Measurements from ENCODE around the gene RAPGEF5. TPM values are rescaled to one million over a fixed set of nuclear protein-coding genes. Genes with fewer than 3 reads are reported as not detected.
A peak's percentile ranks its signal among the peaks of the same experiment; 100 is the strongest.

RAPGEF5 gene
- polyA plus RNA-seq, 2 donors, result 6.6 to 6.7 TPM

GRCh38 chr7:22338877-22339276, 18.1 kb downstream of the RAPGEF5 start:
- Histone ChIP-seq H3K36me3 (ENCODE audit: control insufficient read depth in 2 of 2, insufficient read depth in 2 of 2, low read length in 1 of 2) (peaks cover 0 to 2% of the 10 kb centered on the region in 2 donors), H3K4me1 (ENCODE audit: control insufficient read depth in 2 of 2, insufficient read depth in 2 of 2, low read length in 1 of 2) (peaks cover 3 to 9% of the 10 kb centered on the region in 2 donors), H3K27me3 (ENCODE audit: control insufficient read depth in 1 of 2, insufficient read depth in 2 of 2, low read length in 2 of 2) (no peaks in the 10 kb centered on the region), H3K4me3 (ENCODE audit: low read depth in 1 of 2, low read length in 2 of 2) (no peak overlapping the region), H3K9me3 (ENCODE audit: control insufficient read depth in 2 of 2, insufficient read depth in 1 of 2, low read depth in 1 of 2, low read length in 1 of 2) (no peaks in the 10 kb centered on the region), H3K27ac (ENCODE audit: low read depth in 2 of 2, low read length in 1 of 2) (no peak overlapping the region)
- 80 to 81% methylated on average over 7 of the region's 7 CpGs for WGBS, 2 donors

GRCh38 chr7:22338411-22338810, 18.5 kb downstream of the RAPGEF5 start:
- H3K27ac ChIP-seq (ENCODE audit: low read depth in 2 of 2, low read length in 1 of 2), result no peak overlapping the region
- peaks cover 0 to 2% of the 10 kb centered on the region in 2 donors for H3K36me3 ChIP-seq (ENCODE audit: control insufficient read depth in 2 of 2, insufficient read depth in 2 of 2, low read length in 1 of 2)
- WGBS, 2 donors, result 57 to 62% methylated on average over 2 of the region's 2 CpGs
- H3K4me3 ChIP-seq (ENCODE audit: low read depth in 1 of 2, low read length in 2 of 2), result no peak overlapping the region
- no peaks in the 10 kb centered on the region for H3K27me3 ChIP-seq (ENCODE audit: control insufficient read depth in 1 of 2, insufficient read depth in 2 of 2, low read length in 2 of 2)
- peaks cover 3 to 11% of the 10 kb centered on the region in 2 donors for H3K4me1 ChIP-seq (ENCODE audit: control insufficient read depth in 2 of 2, insufficient read depth in 2 of 2, low read length in 1 of 2)
- no peaks in the 10 kb centered on the region for H3K9me3 ChIP-seq (ENCODE audit: control insufficient read depth in 2 of 2, insufficient read depth in 1 of 2, low read depth in 1 of 2, low read length in 1 of 2)

- H3K27me3 ChIP-seq (ENCODE audit: control insufficient read depth in 1 of 2, insufficient read depth in 2 of 2, low read length in 2 of 2), result no peaks in the 10 kb centered on the region
- no peaks in the 10 kb centered on the region for H3K9me3 ChIP-seq (ENCODE audit: control insufficient read depth in 2 of 2, insufficient read depth in 1 of 2, low read depth in 1 of 2, low read length in 1 of 2)
- WGBS, 2 donors, result 45 to 48% methylated on average over 15 of the region's 15 CpGs
- peak overlapping the region; percentile 12 to 82 for H3K27ac ChIP-seq (ENCODE audit: low read depth in 2 of 2, low read length in 1 of 2)
- H3K4me1 ChIP-seq (ENCODE audit: control insufficient read depth in 2 of 2, insufficient read depth in 2 of 2, low read length in 1 of 2), result peaks cover 0 to 8% of the 10 kb centered on the region in 2 donors
- H3K36me3 ChIP-seq (ENCODE audit: control insufficient read depth in 2 of 2, insufficient read depth in 2 of 2, low read length in 1 of 2), result peaks cover 0 to 2% of the 10 kb centered on the region in 2 donors
- no peak overlapping the region for H3K4me3 ChIP-seq (ENCODE audit: low read depth in 1 of 2, low read length in 2 of 2)
These were observed 23.2 kb downstream of the RAPGEF5 start for GRCh38 chr7:22333680-22334141.

- Histone ChIP-seq H3K36me3 (ENCODE audit: control insufficient read depth in 2 of 2, insufficient read depth in 2 of 2, low read length in 1 of 2) (no peaks in the 10 kb centered on the region), H3K4me3 (ENCODE audit: low read depth in 1 of 2, low read length in 2 of 2) (no peak overlapping the region), H3K9me3 (ENCODE audit: control insufficient read depth in 2 of 2, insufficient read depth in 1 of 2, low read depth in 1 of 2, low read length in 1 of 2) (no peaks in the 10 kb centered on the region), H3K27me3 (ENCODE audit: control insufficient read depth in 1 of 2, insufficient read depth in 2 of 2, low read length in 2 of 2) (no peaks in the 10 kb centered on the region), H3K27ac (ENCODE audit: low read depth in 2 of 2, low read length in 1 of 2) (peak overlapping the region in 1 of 2 donors; percentile 36), H3K4me1 (ENCODE audit: control insufficient read depth in 2 of 2, insufficient read depth in 2 of 2, low read length in 1 of 2) (peaks cover 0 to 8% of the 10 kb centered on the region in 2 donors)
- 38 to 41% methylated on average over 3 of the region's 3 CpGs for WGBS, 2 donors
These were observed 24.5 kb downstream of the RAPGEF5 start for GRCh38 chr7:22332461-22332870.

- no peak overlapping the region for H3K4me3 ChIP-seq (ENCODE audit: low read depth in 1 of 2, low read length in 2 of 2)
- H3K27me3 ChIP-seq (ENCODE audit: control insufficient read depth in 1 of 2, insufficient read depth in 2 of 2, low read length in 2 of 2), result no peaks in the 10 kb centered on the region
- H3K36me3 ChIP-seq (ENCODE audit: control insufficient read depth in 2 of 2, insufficient read depth in 2 of 2, low read length in 1 of 2), result no peaks in the 10 kb centered on the region
- no peak overlapping the region for H3K27ac ChIP-seq (ENCODE audit: low read depth in 2 of 2, low read length in 1 of 2)
- peaks cover 0 to 8% of the 10 kb centered on the region in 2 donors for H3K4me1 ChIP-seq (ENCODE audit: control insufficient read depth in 2 of 2, insufficient read depth in 2 of 2, low read length in 1 of 2)
- WGBS, 2 donors, result 89 to 95% methylated on average over 1 of the region's 1 CpG
- H3K9me3 ChIP-seq (ENCODE audit: control insufficient read depth in 2 of 2, insufficient read depth in 1 of 2, low read depth in 1 of 2, low read length in 1 of 2), result no peaks in the 10 kb centered on the region
These were observed 25.2 kb downstream of the RAPGEF5 start for GRCh38 chr7:22331704-22332103.

GRCh38 chr7:22330903-22331302, 26.1 kb downstream of the RAPGEF5 start:
- Histone ChIP-seq H3K27me3 (ENCODE audit: control insufficient read depth in 1 of 2, insufficient read depth in 2 of 2, low read length in 2 of 2) (no peaks in the 10 kb centered on the region), H3K4me3 (ENCODE audit: low read depth in 1 of 2, low read length in 2 of 2) (no peak overlapping the region), H3K36me3 (ENCODE audit: control insufficient read depth in 2 of 2, insufficient read depth in 2 of 2, low read length in 1 of 2) (no peaks in the 10 kb centered on the region), H3K9me3 (ENCODE audit: control insufficient read depth in 2 of 2, insufficient read depth in 1 of 2, low read depth in 1 of 2, low read length in 1 of 2) (no peaks in the 10 kb centered on the region), H3K4me1 (ENCODE audit: control insufficient read depth in 2 of 2, insufficient read depth in 2 of 2, low read length in 1 of 2) (peaks cover 0 to 8% of the 10 kb centered on the region in 2 donors), H3K27ac (ENCODE audit: low read depth in 2 of 2, low read length in 1 of 2) (no peak overlapping the region)
- WGBS, 2 donors, result 90 to 91% methylated on average over 8 of the region's 8 CpGs

GRCh38 chr7:22329816-22330524, 27.0 kb downstream of the RAPGEF5 start:
- Histone ChIP-seq H3K36me3 (ENCODE audit: control insufficient read depth in 2 of 2, insufficient read depth in 2 of 2, low read length in 1 of 2) (no peaks in the 10 kb centered on the region), H3K9me3 (ENCODE audit: control insufficient read depth in 2 of 2, insufficient read depth in 1 of 2, low read depth in 1 of 2, low read length in 1 of 2) (no peaks in the 10 kb centered on the region), H3K4me1 (ENCODE audit: control insufficient read depth in 2 of 2, insufficient read depth in 2 of 2, low read length in 1 of 2) (peaks cover 0 to 6% of the 10 kb centered on the region in 2 donors), H3K27me3 (ENCODE audit: control insufficient read depth in 1 of 2, insufficient read depth in 2 of 2, low read length in 2 of 2) (no peaks in the 10 kb centered on the region), H3K4me3 (ENCODE audit: low read depth in 1 of 2, low read length in 2 of 2) (no peak overlapping the region), H3K27ac (ENCODE audit: low read depth in 2 of 2, low read length in 1 of 2) (no peak overlapping the region)
- 59 to 71% methylated on average over 4 of the region's 4 CpGs for WGBS, 2 donors

GRCh38 chr7:22326181-22326580, 30.8 kb downstream of the RAPGEF5 start:
- H3K4me3 ChIP-seq (ENCODE audit: low read depth in 1 of 2, low read length in 2 of 2), result no peak overlapping the region
- no peaks in the 10 kb centered on the region for H3K36me3 ChIP-seq (ENCODE audit: control insufficient read depth in 2 of 2, insufficient read depth in 2 of 2, low read length in 1 of 2)
- no peaks in the 10 kb centered on the region for H3K27me3 ChIP-seq (ENCODE audit: control insufficient read depth in 1 of 2, insufficient read depth in 2 of 2, low read length in 2 of 2)
- peaks cover 0 to 3% of the 10 kb centered on the region in 2 donors for H3K4me1 ChIP-seq (ENCODE audit: control insufficient read depth in 2 of 2, insufficient read depth in 2 of 2, low read length in 1 of 2)
- H3K9me3 ChIP-seq (ENCODE audit: control insufficient read depth in 2 of 2, insufficient read depth in 1 of 2, low read depth in 1 of 2, low read length in 1 of 2), result no peaks in the 10 kb centered on the region
- H3K27ac ChIP-seq (ENCODE audit: low read depth in 2 of 2, low read length in 1 of 2), result no peak overlapping the region
- WGBS, 2 donors, result 62 to 74% methylated on average over 4 of the region's 4 CpGs

- Histone ChIP-seq H3K36me3 (ENCODE audit: control insufficient read depth in 2 of 2, insufficient read depth in 2 of 2, low read length in 1 of 2) (no peaks in the 10 kb centered on the region), H3K9me3 (ENCODE audit: control insufficient read depth in 2 of 2, insufficient read depth in 1 of 2, low read depth in 1 of 2, low read length in 1 of 2) (no peaks in the 10 kb centered on the region), H3K4me1 (ENCODE audit: control insufficient read depth in 2 of 2, insufficient read depth in 2 of 2, low read length in 1 of 2) (peaks cover 0 to 3% of the 10 kb centered on the region in 2 donors), H3K27ac (ENCODE audit: low read depth in 2 of 2, low read length in 1 of 2) (no peak overlapping the region), H3K27me3 (ENCODE audit: control insufficient read depth in 1 of 2, insufficient read depth in 2 of 2, low read length in 2 of 2) (no peaks in the 10 kb centered on the region), H3K4me3 (ENCODE audit: low read depth in 1 of 2, low read length in 2 of 2) (no peak overlapping the region)
- 57 to 71% methylated on average over 4 of the region's 4 CpGs for WGBS, 2 donors
These were observed 31.3 kb downstream of the RAPGEF5 start for GRCh38 chr7:22325671-22326070.

- H3K27ac ChIP-seq (ENCODE audit: low read depth in 2 of 2, low read length in 1 of 2), result no peak overlapping the region
- no peaks in the 10 kb centered on the region for H3K36me3 ChIP-seq (ENCODE audit: control insufficient read depth in 2 of 2, insufficient read depth in 2 of 2, low read length in 1 of 2)
- no peaks in the 10 kb centered on the region for H3K9me3 ChIP-seq (ENCODE audit: control insufficient read depth in 2 of 2, insufficient read depth in 1 of 2, low read depth in 1 of 2, low read length in 1 of 2)
- no peak overlapping the region for H3K4me3 ChIP-seq (ENCODE audit: low read depth in 1 of 2, low read length in 2 of 2)
- H3K27me3 ChIP-seq (ENCODE audit: control insufficient read depth in 1 of 2, insufficient read depth in 2 of 2, low read length in 2 of 2), result no peaks in the 10 kb centered on the region
- H3K4me1 ChIP-seq (ENCODE audit: control insufficient read depth in 2 of 2, insufficient read depth in 2 of 2, low read length in 1 of 2), result peaks cover 0 to 3% of the 10 kb centered on the region in 2 donors
- WGBS, 2 donors, result 79 to 94% methylated on average over 2 of the region's 2 CpGs
These were observed 33.2 kb downstream of the RAPGEF5 start for GRCh38 chr7:22323714-22324113.
